ENCODE data around the gene ANKS3.

The ANKS3 gene

GRCh38 chr16:4729876-4730275 is 4.2 kb downstream of the ANKS3 start:
- no peak for DNase-seq

GRCh38 chr16:4728676-4729075 is 5.4 kb downstream of the ANKS3 start:
- no peak for DNase-seq

- DNase-seq, result no peak
These were observed 7.5 kb downstream of the ANKS3 start for GRCh38 chr16:4726616-4727015.

- no peak for DNase-seq
These were observed 9.3 kb downstream of the ANKS3 start for GRCh38 chr16:4724661-4725270.

- DNase-seq, result no peak
These were observed 10.9 kb downstream of the ANKS3 start for GRCh38 chr16:4723071-4723767.

- DNase-seq, result no peak
These were observed 15.6 kb downstream of the ANKS3 start for GRCh38 chr16:4718466-4718865.

GRCh38 chr16:4714996-4715395 is 19.1 kb downstream of the ANKS3 start:
- DNase-seq, result no peak

GRCh38 chr16:4713663-4714501 is 20.2 kb downstream of the ANKS3 start:
- no peak for DNase-seq

GRCh38 chr16:4709481-4709880 is 24.6 kb downstream of the ANKS3 start:
- DNase-seq, result no peak

- no peak for DNase-seq
These were observed 27.2 kb downstream of the ANKS3 start for GRCh38 chr16:4706871-4707270.

GRCh38 chr16:4704913-4705312 is 29.2 kb downstream of the ANKS3 start:
- DNase-seq, result no peak

GRCh38 chr16:4704491-4704890 is 29.6 kb downstream of the ANKS3 start:
- no peak for DNase-seq

- DNase-seq, result no peak
These were observed 30.2 kb downstream of the ANKS3 start for GRCh38 chr16:4703906-4704305.

- no peak for DNase-seq
These were observed 31.6 kb downstream of the ANKS3 start for GRCh38 chr16:4702466-4702808.

GRCh38 chr16:4701791-4702465 is 32.1 kb downstream of the ANKS3 start:
- DNase-seq, result no peak

GRCh38 chr16:4700997-4701743 is 32.9 kb downstream of the ANKS3 start:
- no peak for DNase-seq

- DNase-seq, result no peak
These were observed 33.6 kb downstream of the ANKS3 start for GRCh38 chr16:4700380-4700996.

- DNase-seq, result no peak
These were observed 35.0 kb downstream of the ANKS3 start for GRCh38 chr16:4699046-4699556.

- no peak for DNase-seq
These were observed 35.6 kb downstream of the ANKS3 start for GRCh38 chr16:4698321-4699045.

- DNase-seq, result no peak
These were observed 36.2 kb downstream of the ANKS3 start for GRCh38 chr16:4697848-4698291.

Measured in right kidney (tissue), 1 donor.